Hepatocyte (in vitro differentiated cells): ENCODE results near the gene MPV17. TPM values are rescaled to one million over a fixed set of nuclear protein-coding genes. Genes with fewer than 3 reads are reported as not detected.

Experiments
- DNase-seq: peaks from one replicate; pipeline ENCODE4 v3.0.0-alpha.2; 2016; ENCODE audit warnings: low spot score
- H2AFZ ChIP-seq: fragments of 200-600 bp; sonication (generic); 2 replicates; pipeline ENCODE4 v1.6.0; 2016; ENCODE audit warnings: antibody characterized with exemption, mild to moderate bottlenecking
- H3K27ac ChIP-seq: fragments of 200-600 bp; sonication (generic); 2 replicates; pipeline ENCODE4 v1.5.1; 2016; ENCODE audit warnings: mild to moderate bottlenecking
- H3K27me3 ChIP-seq: fragments of 200-600 bp; sonication (generic); 2 replicates; pipeline ENCODE4 v1.6.1; 2016
- H3K36me3 ChIP-seq: fragments of 200-600 bp; sonication (generic); replicated peaks from 2 replicates; pipeline ENCODE4 v1.5.1; 2016; ENCODE audit warnings: low read depth; ENCODE audit not compliant: insufficient read depth
- H3K4me1 ChIP-seq: fragments of 200-600 bp; sonication (generic); 2 replicates; pipeline ENCODE4 v1.5.1; 2016; ENCODE audit warnings: mild to moderate bottlenecking, moderate library complexity; ENCODE audit not compliant: insufficient read depth
- H3K4me2 ChIP-seq: fragments of 200-600 bp; sonication (generic); 2 replicates; pipeline ENCODE4 v1.6.0; 2016
- H3K4me3 ChIP-seq: fragments of 200-600 bp; sonication (generic); 2 replicates; pipeline ENCODE4 v1.5.1; 2016; ENCODE audit warnings: mild to moderate bottlenecking
- H3K79me2 ChIP-seq: fragments of 200-600 bp; sonication (generic); 2 replicates; pipeline ENCODE4 v1.6.0; 2017; ENCODE audit warnings: mild to moderate bottlenecking
- H3K9me2 ChIP-seq: fragments of 200-600 bp; sonication (generic); replicated peaks from 2 replicates; pipeline ENCODE4 v1.6.0; 2017; ENCODE audit warnings: mild to moderate bottlenecking; ENCODE audit not compliant: insufficient read depth
- H3K9me3 ChIP-seq: fragments of 200-600 bp; sonication (generic); 2 replicates; pipeline ENCODE4 v1.5.1; 2016; ENCODE audit warnings: low read depth, mild to moderate bottlenecking
- H4K20me1 ChIP-seq: fragments of 200-600 bp; sonication (generic); 2 replicates; pipeline ENCODE4 v1.6.0; 2016; ENCODE audit warnings: mild to moderate bottlenecking; ENCODE audit not compliant: insufficient read depth, poor library complexity, severe bottlenecking
- CTCF ChIP-seq: fragments of 200-600 bp; sonication (generic); IDR thresholded peaks from 2 replicates; pipeline ENCODE4 v1.5.1; 2016; ENCODE audit warnings: antibody characterized with exemption, mild to moderate bottlenecking; ENCODE audit not compliant: poor library complexity
- EZH2 ChIP-seq: fragments of 200-600 bp; sonication (generic); IDR thresholded peaks from 2 replicates; pipeline ENCODE4 v1.6.1; 2016; ENCODE audit warnings: antibody characterized with exemption, mild to moderate bottlenecking, borderline replicate concordance
- EZH2phosphoT487 ChIP-seq: fragments of 200-600 bp; sonication (generic); IDR thresholded peaks from one replicate; pipeline ENCODE4 v1.6.1; 2018; ENCODE audit warnings: antibody characterized with exemption, mild to moderate bottlenecking, low read depth, moderate library complexity; ENCODE audit not compliant: unreplicated experiment, severe bottlenecking
- whole genome bisulfite sequencing: methylation state at CpG from one replicate; pipeline ENCODE4 v1.1.6; 2016; ENCODE audit warnings: low lambda C conversion rate; ENCODE audit errors: missing lambda C conversion rate; 5-methylcytosine and 5-hydroxymethylcytosine counted together
- polyA plus RNA-seq: library from polyadenylated mRNA; unstranded; fragments of >200 nt; fragmentation: Nextera tagmentation; extraction: Ambion mirVana; gene quantifications from 2 replicates; pipeline ENCODE4 v1.2.1, GENCODE V29; 2016
- total RNA-seq: library from RNA; depleted of rRNA; stranded (reverse); fragments of >200 nt; gene quantifications from 2 replicates; pipeline ENCODE4 v1.2.3, GENCODE V29; 2014

The MPV17 gene
- total and polyA plus RNA-seq, 2 experiments from 2014 or later = 71.4 to 111 TPM

- peaks cover 48% of the 10 kb centered on the region for H3K27me3 ChIP-seq
- H3K4me1 ChIP-seq = peaks cover 5% of the 10 kb centered on the region
- no peak within 1 kb of the TSS for H2AFZ ChIP-seq
- H3K4me3 ChIP-seq = no peak within 1 kb of the TSS
- H3K36me3 ChIP-seq = no peaks in the 10 kb centered on the region
- H4K20me1 ChIP-seq = no peaks in the 10 kb centered on the region
- WGBS = 16% methylated on average over 25 of the region's 25 CpGs
- H3K4me2 ChIP-seq = peak within 1 kb of the TSS; percentile 49
- H3K9me2 ChIP-seq = no peaks in the 10 kb centered on the region
- H3K27ac ChIP-seq = no peak within 1 kb of the TSS
- no peaks in the 10 kb centered on the region for H3K9me3 ChIP-seq
- no peak for TF ChIP-seq EZH2
- no peak for TF ChIP-seq CTCF
- H3K79me2 ChIP-seq = no peaks in the 10 kb centered on the region
- peak; percentile 81 for DNase-seq
These were observed 14.5 kb downstream of the MPV17 start, which contains the start of gene UCN for GRCh38 chr2:27308359-27308881. TSS of gene UCN (minus strand) at chr2:27308445. CDS start at chr2:27307895, 550 bp downstream.

- H3K79me2 ChIP-seq = no peaks in the 10 kb centered on the region
- peaks cover 5% of the 10 kb centered on the region for H3K4me1 ChIP-seq
- H3K36me3 ChIP-seq = no peaks in the 10 kb centered on the region
- no peak for TF ChIP-seq CTCF
- peak; percentile 26 for TF ChIP-seq EZH2phosphoT487
- peak; percentile 89 for TF ChIP-seq EZH2
- no peaks in the 10 kb centered on the region for H3K9me3 ChIP-seq
- no peaks in the 10 kb centered on the region for H3K9me2 ChIP-seq
- no peak overlapping the region for H3K27ac ChIP-seq
- peaks cover 48% of the 10 kb centered on the region for H3K27me3 ChIP-seq
- no peak overlapping the region for H3K4me3 ChIP-seq
- no peak for DNase-seq
- H2AFZ ChIP-seq = no peak overlapping the region
- H3K4me2 ChIP-seq = peak overlapping the region; percentile 49
- H4K20me1 ChIP-seq = no peaks in the 10 kb centered on the region
- 11% methylated on average over 55 of the region's 75 CpGs for WGBS
These were observed 15.1 kb downstream of the MPV17 start for GRCh38 chr2:27307545-27308358.

- Histone ChIP-seq H3K9me3 (no peaks in the 10 kb centered on the region), H3K27ac (no peak overlapping the region), H3K4me1 (peaks cover 5% of the 10 kb centered on the region), H3K4me2 (peak overlapping the region; percentile 49), H3K36me3 (no peaks in the 10 kb centered on the region), H3K9me2 (no peaks in the 10 kb centered on the region), H3K4me3 (no peak overlapping the region), H2AFZ (no peak overlapping the region), H3K27me3 (peaks cover 48% of the 10 kb centered on the region), H4K20me1 (no peaks in the 10 kb centered on the region), H3K79me2 (no peaks in the 10 kb centered on the region)
- TF ChIP-seq CTCF (no peak), EZH2phosphoT487 (no peak), EZH2 (no peak)
- 30% methylated on average over 14 of the region's 14 CpGs for WGBS
- DNase-seq = no peak
These were observed 15.7 kb downstream of the MPV17 start for GRCh38 chr2:27307287-27307544.
